MCF 10A (cell line): ENCODE results near the gene STT3B. TPM values are rescaled to one million over a fixed set of nuclear protein-coding genes. Genes with fewer than 3 reads are reported as not detected.

ENCODE experiments used
- BruUV-seq: library from RNA; stranded (reverse); fragments of 400-500 nt; replicated peaks from 2 replicates; lab custom pipeline; 2021; lab: Mats Ljungman, UMichigan
- CTCF ChIA-PET: fragments of 300-600 bp; sonication (Branson Sonifier 250); formaldehyde crosslinking; extraction: SDS; loops from one replicate; lab custom pipeline; 2021; ENCODE audit warnings: antibody characterized with exemption, inconsistent platforms; lab: Yijun Ruan, JAX
- POLR2A ChIA-PET: fragments of 300-600, 350-650 bp; sonication (Branson Sonifier 250); formaldehyde crosslinking; extraction: SDS; loops from one replicate; lab custom pipeline; 2020; ENCODE audit warnings: antibody characterized with exemption, inconsistent platforms; lab: Yijun Ruan, JAX
- DNase-seq: peaks from one replicate; pipeline ENCODE4 v3.0.0-alpha.2; 2018; ENCODE audit not compliant: unreplicated experiment
- H3K27ac Mint-ChIP-seq: one replicate; pipeline ENCODE4 v1.8.0; 2022; ENCODE audit warnings: mild to moderate bottlenecking, low read depth, mixed read lengths; ENCODE audit not compliant: unreplicated experiment
- H3K27me3 Mint-ChIP-seq: one replicate; pipeline ENCODE4 v1.8.0; 2022; ENCODE audit warnings: mixed read lengths; ENCODE audit not compliant: insufficient read depth, unreplicated experiment
- H3K36me3 Mint-ChIP-seq: one replicate; pipeline ENCODE4 v1.8.0; 2022; ENCODE audit warnings: mild to moderate bottlenecking, moderate library complexity, mixed read lengths; ENCODE audit not compliant: insufficient read depth, unreplicated experiment
- H3K4me1 Mint-ChIP-seq: one replicate; pipeline ENCODE4 v1.8.0; 2022; ENCODE audit warnings: mixed read lengths; ENCODE audit not compliant: insufficient read depth, unreplicated experiment
- H3K4me3 Mint-ChIP-seq: one replicate; pipeline ENCODE4 v1.8.0; 2022; ENCODE audit warnings: mild to moderate bottlenecking, moderate library complexity, mixed read lengths; ENCODE audit not compliant: unreplicated experiment
- H3K9me3 Mint-ChIP-seq: one replicate; pipeline ENCODE4 v1.8.0; 2022; ENCODE audit warnings: mixed read lengths; ENCODE audit not compliant: unreplicated experiment
- CTCF ChIP-seq: fragments of 200-600 bp; IDR thresholded peaks from one replicate; pipeline ENCODE4 v1.8.0; 2022; ENCODE audit warnings: antibody characterized with exemption, mild to moderate bottlenecking; ENCODE audit not compliant: unreplicated experiment
- intact Hi-C: fragments of 100-400 bp; cut with micrococcal nuclease; formaldehyde crosslinking; loops from 2 replicates; pipeline ENCODE4 v1.14.1; 2022
- total RNA-seq: library from RNA; stranded (reverse); gene quantifications from 2 replicates; pipeline ENCODE4 v1.2.3, GENCODE V29; 2022

Gene STT3B
- total RNA-seq, 1 experiment from 2014 or later = 118 TPM

GRCh38 chr3:31653464-31653863 lies 120.7 kb downstream of the STT3B start:
- no peaks in the 10 kb centered on the region for H3K27me3 Mint-ChIP-seq
- H3K36me3 Mint-ChIP-seq = peaks cover 93% of the 10 kb centered on the region
- TF ChIP-seq CTCF = no peak
- H3K4me1 Mint-ChIP-seq = no peaks in the 10 kb centered on the region
- ChIA-PET CTCF (no interaction called here), POLR2A (no interaction called here)
- DNase-seq = no peak
- BruUV-seq = no TSS peak
- intact Hi-C loops = loop anchor here (10.0 kb wide), 1 partner anchor 331 kb away; the partner anchor contains the start of genes OSBPL10 and ZNF860
- no peak overlapping the region for H3K27ac Mint-ChIP-seq
- peaks cover 41% of the 10 kb centered on the region for H3K9me3 Mint-ChIP-seq
- H3K4me3 Mint-ChIP-seq = no peak overlapping the region

- no peak for TF ChIP-seq CTCF
- POLR2A ChIA-PET = no interaction called here
- BruUV-seq = no TSS peak
- CTCF ChIA-PET = no interaction called here
- intact Hi-C loops = loop anchor here (10.0 kb wide), 1 partner anchor 330 kb away; the partner anchor contains the start of genes OSBPL10 and ZNF860
- H3K9me3 Mint-ChIP-seq = peaks cover 29% of the 10 kb centered on the region
- H3K27ac Mint-ChIP-seq = no peak overlapping the region
- DNase-seq = no peak
- peaks cover 93% of the 10 kb centered on the region for H3K36me3 Mint-ChIP-seq
- H3K27me3 Mint-ChIP-seq = no peaks in the 10 kb centered on the region
- H3K4me3 Mint-ChIP-seq = no peak overlapping the region
- no peaks in the 10 kb centered on the region for H3K4me1 Mint-ChIP-seq
These were observed 122.3 kb downstream of the STT3B start for GRCh38 chr3:31654998-31655397.

- CTCF ChIA-PET = interaction anchor here (0.6 kb wide), 1 partner anchor 75 kb away, joined by 3 read pairs; no protein-coding TSS in a partner anchor
- H3K36me3 Mint-ChIP-seq = peaks cover 89% of the 10 kb centered on the region
These were observed 126.5 kb downstream of the STT3B start for GRCh38 chr3:31659246-31659645.

GRCh38 chr3:31661286-31661685 lies 128.6 kb downstream of the STT3B start:
- ChIA-PET POLR2A (no interaction called here), CTCF (interaction anchor here (0.6 kb wide), 1 partner anchor 135 kb away, joined by 3 read pairs; no protein-coding TSS in a partner anchor)
- TF ChIP-seq CTCF = no peak
- no peak for DNase-seq
- BruUV-seq = no TSS peak
- Mint-ChIP-seq H3K9me3 (no peaks in the 10 kb centered on the region), H3K4me3 (no peak overlapping the region), H3K36me3 (peaks cover 77% of the 10 kb centered on the region), H3K4me1 (no peaks in the 10 kb centered on the region), H3K27ac (no peak overlapping the region), H3K27me3 (no peaks in the 10 kb centered on the region)
- intact Hi-C loops = no loop called here

More at GRCh38 chr3:31659246-31659645, 126.5 kb downstream of the STT3B start:
- Mint-ChIP-seq H3K9me3 (peaks cover 2% of the 10 kb centered on the region), H3K4me1 (no peaks in the 10 kb centered on the region), H3K27me3 (no peaks in the 10 kb centered on the region), H3K27ac (no peak overlapping the region), H3K4me3 (no peak overlapping the region)
- no peak for DNase-seq
- POLR2A ChIA-PET = no interaction called here
- no TSS peak for BruUV-seq
- intact Hi-C loops = loop anchor here (10.0 kb wide), 1 partner anchor 326 kb away; the partner anchor contains the start of genes OSBPL10 and ZNF860
- TF ChIP-seq CTCF = no peak
